IMR-90 (cell line): Measurements from ENCODE around the gene SDHAF4. TPM values are rescaled to one million over a fixed set of nuclear protein-coding genes. Genes with fewer than 3 reads are reported as not detected.

Experiments
- ATAC-seq: fragments of 200-7000 bp; cut with Tn5 transposase; 2 replicates; pipeline ENCODE4 v1.9.1; 2020; ENCODE audit warnings: low read depth, mild to moderate bottlenecking, moderate library complexity
- BruUV-seq: library from RNA; stranded (reverse); fragments of 400-500 nt; replicated peaks from 2 replicates; lab custom pipeline; 2021; lab: Mats Ljungman, UMichigan
- CTCF ChIA-PET: fragments of 300-600 bp; formaldehyde crosslinking; extraction: SDS; loops from one replicate; lab custom pipeline; 2021; ENCODE audit warnings: antibody characterized with exemption; lab: Yijun Ruan, JAX
- POLR2A ChIA-PET: fragments of 300-600 bp; sonication (Branson Sonifier 250); formaldehyde crosslinking; loops from one replicate; lab custom pipeline; 2022; ENCODE audit warnings: antibody characterized with exemption; ENCODE audit not compliant: unreplicated experiment; lab: Charles Lee
- DNase-seq: peaks from one replicate; pipeline ENCODE4 v3.0.0; 2013
- H2AFZ ChIP-seq: replicated peaks from 2 replicates; pipeline ENCODE3; 2013; ENCODE audit warnings: low read length, mild to moderate bottlenecking; ENCODE audit not compliant: poor library complexity
- H2AK5ac ChIP-seq: 2 replicates; pipeline ENCODE4 v1.6.1; 2013; ENCODE audit warnings: low read depth, low read length, inconsistent platforms
- H2AK9ac ChIP-seq: replicated peaks from 2 replicates; pipeline ENCODE3; 2013; ENCODE audit warnings: mild to moderate bottlenecking, low read depth, low read length, moderate library complexity; ENCODE audit not compliant: poor library complexity
- H2BK120ac ChIP-seq: 2 replicates; pipeline ENCODE4 v1.6.1; 2013; ENCODE audit warnings: low read depth, low read length, inconsistent platforms
- H2BK15ac ChIP-seq: 3 replicates; pipeline ENCODE4 v1.6.1; 2013; ENCODE audit warnings: low read depth, low read length, inconsistent platforms
- H2BK20ac ChIP-seq: 2 replicates; pipeline ENCODE4 v1.6.1; 2013; ENCODE audit warnings: low read depth, mild to moderate bottlenecking, inconsistent platforms, low read length, moderate library complexity
- H2BK5ac ChIP-seq: 2 replicates; pipeline ENCODE4 v1.6.1; 2013; ENCODE audit warnings: mild to moderate bottlenecking, low read depth, low read length, inconsistent platforms; ENCODE audit not compliant: poor library complexity, severe bottlenecking
- H3K14ac ChIP-seq: replicated peaks from 2 replicates; pipeline ENCODE4 v1.6.1; 2013; ENCODE audit warnings: low read depth, low read length, inconsistent platforms
- H3K18ac ChIP-seq: 2 replicates; pipeline ENCODE4 v1.6.1; 2013; ENCODE audit warnings: low read depth, low read length, control low read depth
- H3K23ac ChIP-seq: 2 replicates; pipeline ENCODE4 v1.6.1; 2013; ENCODE audit warnings: low read depth, low read length, inconsistent platforms
- H3K27ac ChIP-seq: 2 replicates; pipeline ENCODE4 v1.5.1; 2013; ENCODE audit warnings: mild to moderate bottlenecking, control low read depth, low read length; ENCODE audit not compliant: insufficient read depth
- H3K27me3 ChIP-seq: 2 replicates; pipeline ENCODE4 v1.6.1; 2013; ENCODE audit warnings: low read length; ENCODE audit not compliant: control insufficient read depth, insufficient read depth
- H3K36me3 ChIP-seq: 2 replicates; pipeline ENCODE4 v1.6.1; 2013; ENCODE audit warnings: low read length, mixed read lengths; ENCODE audit not compliant: control insufficient read depth, insufficient read depth
- H3K4ac ChIP-seq: 2 replicates; pipeline ENCODE4 v1.6.1; 2013; ENCODE audit warnings: low read depth, low read length, inconsistent platforms
- H3K4me1 ChIP-seq: 2 replicates; pipeline ENCODE4 v1.6.1; 2013; ENCODE audit warnings: low read length, mixed read lengths; ENCODE audit not compliant: control insufficient read depth, insufficient read depth
- H3K4me2 ChIP-seq: 2 replicates; pipeline ENCODE4 v1.6.1; 2013; ENCODE audit warnings: low read depth, mild to moderate bottlenecking, control low read depth, low read length, moderate library complexity
- H3K4me3 ChIP-seq: 2 replicates; pipeline ENCODE4 v1.5.1; 2013; ENCODE audit warnings: low read depth, mild to moderate bottlenecking, control low read depth, low read length, moderate library complexity; ENCODE audit not compliant: insufficient read depth
- H3K56ac ChIP-seq: 2 replicates; pipeline ENCODE4 v1.6.1; 2013; ENCODE audit warnings: low read length, inconsistent platforms; ENCODE audit not compliant: insufficient read depth; ENCODE audit errors: extremely low read depth
- H3K79me1 ChIP-seq, 2 experiments: 2 replicates each; pipeline ENCODE4 v1.6.1; 2013; ENCODE audit warnings: low read length in 2 of 2, inconsistent platforms in 1 of 2, low read depth in 1 of 2
- H3K9ac ChIP-seq: 2 replicates; pipeline ENCODE4 v1.6.1; 2013; ENCODE audit warnings: low read depth, low read length, control low read depth
- H3K9me1 ChIP-seq: 2 replicates; pipeline ENCODE4 v1.6.1; 2013; ENCODE audit warnings: low read length, inconsistent platforms; ENCODE audit not compliant: insufficient read depth
- H3K9me3 ChIP-seq: 2 replicates; pipeline ENCODE4 v1.6.1; 2013; ENCODE audit warnings: low read length; ENCODE audit not compliant: control insufficient read depth, insufficient read depth
- H4K20me1 ChIP-seq: 2 replicates; pipeline ENCODE4 v1.6.1; 2013; ENCODE audit warnings: low read length, inconsistent platforms; ENCODE audit not compliant: insufficient read depth
- H4K5ac ChIP-seq: 2 replicates; pipeline ENCODE4 v1.6.1; 2013; ENCODE audit warnings: mild to moderate bottlenecking, low read depth, low read length, control low read depth
- H4K8ac ChIP-seq, 2 experiments: 2 replicates each; pipeline ENCODE4 v1.6.1; 2013; ENCODE audit warnings: low read depth in 2 of 2, low read length in 2 of 2, control low read depth in 1 of 2, inconsistent platforms in 1 of 2
- H4K91ac ChIP-seq: 2 replicates; pipeline ENCODE4 v1.6.1; 2013; ENCODE audit warnings: low read depth, low read length, inconsistent platforms; ENCODE audit not compliant: insufficient read depth
- CEBPB ChIP-seq: IDR thresholded peaks from 2 replicates; pipeline ENCODE4 v1.6.1; 2012; ENCODE audit warnings: low read depth, low read length, improper control_type of control experiment
- MXI1 ChIP-seq: IDR thresholded peaks from 2 replicates; pipeline ENCODE4 v1.6.1; 2012; ENCODE audit warnings: low read depth, mild to moderate bottlenecking, low read length, moderate library complexity, borderline replicate concordance
- RCOR1 ChIP-seq: IDR thresholded peaks from 2 replicates; pipeline ENCODE4 v1.6.1; 2012; ENCODE audit warnings: mild to moderate bottlenecking, low read length, improper control_type of control experiment; ENCODE audit not compliant: insufficient replicate concordance
- SMC3 ChIP-seq: fragments of 150-350 bp; IDR thresholded peaks from 2 replicates; pipeline ENCODE4 v1.6.1; 2016; ENCODE audit warnings: low read depth, mild to moderate bottlenecking, antibody characterized with exemption, low read length, moderate library complexity
- WGBS, 2 experiments: methylation state at CpG; one replicate each; pipeline versions ENCODE4 v1.1.5 to v1.1.7; 2013; ENCODE audit warnings: missing lambda C conversion rate in 2 of 2; ENCODE audit not compliant: insufficient read length in 1 of 2; ENCODE audit errors: extremely low coverage in 2 of 2; 5-methylcytosine and 5-hydroxymethylcytosine counted together
- dilution Hi-C: fragments of 300-500 bp; cut with HindIII; formaldehyde crosslinking; loops from one replicate; pipeline ENCODE4 v1.14.3; 2018; ENCODE audit warnings: low sequenced_read_pairs; ENCODE audit not compliant: unreplicated experiment
- in situ Hi-C: fragments of 300-500 bp; cut with MboI; formaldehyde crosslinking; loops from 3 replicates; pipeline ENCODE4 v1.14.3; 2019; ENCODE audit warnings: low sequenced_read_pairs, inconsistent platforms, mixed read lengths
- intact Hi-C: fragments of 100-400 bp; cut with micrococcal nuclease; formaldehyde crosslinking; loops from 2 replicates; pipeline ENCODE4 v1.10.0; 2022
- polyA plus RNA-seq, 3 experiments: library from polyadenylated mRNA; depleted of rRNA; stranded (reverse); fragments of >200 nt; gene quantifications; 2 replicates each; pipeline ENCODE4 v1.2.3, GENCODE V29; 2012; ENCODE audit warnings: low replicate concordance in 1 of 3
- total RNA-seq: library from RNA; depleted of rRNA; stranded (reverse); fragments of >200 nt; gene quantifications from 2 replicates; pipeline ENCODE4 v1.2.3, GENCODE V29; 2012

The SDHAF4 gene
- total and polyA plus RNA-seq, 2 of the 4 experiments (the other 2 are of a cell fraction) = 1.6 to 4.4 TPM

DNA sequence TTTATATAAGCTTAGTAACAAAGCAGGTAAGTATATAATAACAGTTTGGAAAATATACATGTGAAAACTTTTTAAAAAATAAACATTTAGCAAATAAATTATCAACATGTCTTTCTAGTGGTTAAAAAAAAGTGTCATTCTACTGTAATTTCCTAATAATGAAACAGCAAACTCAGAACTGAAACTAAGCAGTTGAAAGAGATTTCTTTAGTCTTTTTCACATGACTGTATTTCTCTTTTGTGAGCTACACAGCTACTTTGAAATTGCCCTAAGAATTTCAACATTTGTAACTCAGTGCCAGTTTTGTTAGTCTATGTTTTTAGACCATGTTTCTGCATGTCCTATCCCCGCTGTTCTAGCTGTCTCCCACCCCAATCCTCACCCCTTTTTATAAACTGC, 28.4 kb upstream of the SDHAF4 start:
- H3K9me3 ChIP-seq = no peaks in the 10 kb centered on the region
- H4K91ac ChIP-seq = no peak overlapping the region
- H3K56ac ChIP-seq = no peak overlapping the region
- TF ChIP-seq RCOR1 = no peak
- no peak for TF ChIP-seq SMC3
- no peak for TF ChIP-seq MXI1
- no peak for TF ChIP-seq CEBPB
- no peak overlapping the region for H2BK20ac ChIP-seq
- no peak overlapping the region for H3K27ac ChIP-seq
- no peak for ATAC-seq
- no peak overlapping the region for H4K8ac ChIP-seq
- H2AK9ac ChIP-seq = no peak overlapping the region
- BruUV-seq = no TSS peak
- dilution Hi-C loops = no loop called here
- H3K4ac ChIP-seq = no peak overlapping the region
- H3K36me3 ChIP-seq = peaks cover 5% of the 10 kb centered on the region; the same call in 1 of the 2 replicates
- H3K9ac ChIP-seq = no peak overlapping the region
- no peaks in the 10 kb centered on the region for H4K20me1 ChIP-seq
- no peak overlapping the region for H2BK15ac ChIP-seq
- intact Hi-C loops = loop anchor here (10.0 kb wide), 1 partner anchor 256 kb away; no protein-coding TSS in a partner anchor
- H2BK5ac ChIP-seq = no peak overlapping the region
- H3K4me2 ChIP-seq = no peak overlapping the region
- WGBS, 2 experiments = no CpG with 5 or more reads among the region's 1 CpG
- no peak overlapping the region for H2AK5ac ChIP-seq
- H3K18ac ChIP-seq = no peak overlapping the region
- H3K9me1 ChIP-seq = no peaks in the 10 kb centered on the region
- H3K79me1 ChIP-seq = no peaks in the 10 kb centered on the region
- no peaks in the 10 kb centered on the region for H3K4me1 ChIP-seq
- H3K27me3 ChIP-seq = no peaks in the 10 kb centered on the region
- no peak for DNase-seq
- in situ Hi-C loops = no loop called here
- POLR2A ChIA-PET = no interaction called here
- no peak overlapping the region for H4K5ac ChIP-seq
- no peak overlapping the region for H3K4me3 ChIP-seq
- CTCF ChIA-PET = no interaction called here
- no peak overlapping the region for H3K23ac ChIP-seq
- H3K14ac ChIP-seq = no peak overlapping the region
- H2AFZ ChIP-seq = no peak overlapping the region
- H2BK120ac ChIP-seq = no peak overlapping the region
